Natural killer cell (primary cell): ENCODE data around the gene ZIM2. TPM values are rescaled to one million over a fixed set of nuclear protein-coding genes. Genes with fewer than 3 reads are reported as not detected.
A peak's percentile ranks its signal among the peaks of the same experiment; 100 is the strongest.

Experiments used
- ATAC-seq, 3 donors: fragments of 150-1000 bp in 2 of 3; fragments of 200-7000 bp in 1 of 3; cut with Tn5 transposase; 1 replicate in 1 of 3; 2 replicates in 2 of 3; pipeline ENCODE4 v1.10.0; 2021; ENCODE audit warnings: mild to moderate bottlenecking in 2 of 3, moderate library complexity in 2 of 3
- DNase-seq, 2 donors: peaks; one replicate each; pipeline versions ENCODE4 v3.0.0 to v3.0.0-alpha.2; 2013 to 2021; ENCODE audit warnings: mixed read lengths in 1 of 2
- H3K27ac ChIP-seq: one replicate; pipeline ENCODE4 v1.5.1; 2013; ENCODE audit warnings: mild to moderate bottlenecking, low read length
- H3K27me3 ChIP-seq: one replicate; pipeline ENCODE4 v1.6.1; 2013; ENCODE audit warnings: low read length; ENCODE audit not compliant: control insufficient read depth, insufficient read depth
- H3K36me3 ChIP-seq: one replicate; pipeline ENCODE4 v1.6.1; 2013; ENCODE audit warnings: low read length; ENCODE audit not compliant: control insufficient read depth, insufficient read depth
- H3K4me1 ChIP-seq: one replicate; pipeline ENCODE4 v1.6.1; 2013; ENCODE audit warnings: low read length; ENCODE audit not compliant: control insufficient read depth, insufficient read depth
- H3K4me3 ChIP-seq: one replicate; pipeline ENCODE4 v1.5.1; 2013; ENCODE audit warnings: low read length
- H3K9me3 ChIP-seq: one replicate; pipeline ENCODE4 v1.6.1; 2013; ENCODE audit warnings: low read length; ENCODE audit not compliant: control insufficient read depth, insufficient read depth
- H3K27ac Mint-ChIP-seq, 2 donors: one replicate each; pipeline ENCODE4 v1.8.0; 2022; ENCODE audit warnings: mild to moderate bottlenecking in 2 of 2, mixed read lengths in 2 of 2, moderate library complexity in 1 of 2
- H3K27me3 Mint-ChIP-seq, 2 donors: one replicate each; pipeline ENCODE4 v1.8.0; 2022; ENCODE audit warnings: low read depth in 2 of 2, mixed read lengths in 2 of 2
- H3K36me3 Mint-ChIP-seq: one replicate; pipeline ENCODE4 v1.8.0; 2022; ENCODE audit warnings: mixed read lengths
- H3K4me1 Mint-ChIP-seq, 2 donors: one replicate each; pipeline ENCODE4 v1.8.0; 2022; ENCODE audit warnings: mixed read lengths in 2 of 2
- H3K4me3 Mint-ChIP-seq: one replicate; pipeline ENCODE4 v1.8.0; 2022; ENCODE audit warnings: mild to moderate bottlenecking, moderate library complexity, mixed read lengths
- H3K9me3 Mint-ChIP-seq, 2 donors: one replicate each; pipeline ENCODE4 v1.8.0; 2022; ENCODE audit warnings: mixed read lengths in 2 of 2
- CTCF ChIP-seq: fragments of 200-600 bp; IDR thresholded peaks from one replicate; pipeline ENCODE4 v1.8.0; 2022; ENCODE audit warnings: antibody characterized with exemption
- WGBS: methylation state at CpG from one replicate; pipeline ENCODE4 v1.1.7; 2013; ENCODE audit warnings: missing lambda C conversion rate; ENCODE audit not compliant: insufficient coverage; 5-methylcytosine and 5-hydroxymethylcytosine counted together
- intact Hi-C: fragments of 100-400 bp; cut with micrococcal nuclease; formaldehyde crosslinking; loops from one replicate; pipeline ENCODE4 v1.14.2; 2022
- total RNA-seq, 4 donors: library from RNA; stranded (reverse); fragments of 120-200 nt in 1 of 4; gene quantifications; one replicate each; pipeline versions ENCODE4 v1.2.3 to v1.2.4, GENCODE V29; 2013 to 2022

The ZIM2 gene
- total RNA-seq, 3 donors from 2014 or later (not counting 1 experiment from before 2014, with no cell fraction given): not detected

DNA sequence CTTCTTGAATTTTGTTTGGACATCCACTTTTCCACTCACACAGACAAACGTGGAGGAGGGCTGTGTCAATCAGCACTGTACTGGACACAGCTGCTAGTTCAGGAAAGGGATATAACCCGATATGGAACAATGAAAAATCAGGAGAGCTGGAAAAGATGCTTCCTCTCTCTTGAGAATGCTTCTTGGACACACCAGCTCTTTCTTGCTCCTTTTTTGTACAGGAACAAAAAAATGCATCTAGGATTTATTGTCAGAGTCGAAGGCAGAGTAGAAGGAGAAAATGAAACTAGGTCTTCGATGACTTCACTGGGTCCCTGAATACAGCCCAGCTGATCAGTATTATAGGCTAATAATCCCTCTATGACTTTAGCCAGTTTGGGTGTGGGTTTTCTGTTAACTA is 62.2 kb downstream of the ZIM2 start:
- Histone ChIP-seq H3K9me3 (peaks cover 10% of the 10 kb centered on the region), H3K27ac (no peak overlapping the region), H3K4me1 (no peaks in the 10 kb centered on the region), H3K27me3 (no peaks in the 10 kb centered on the region), H3K4me3 (no peak overlapping the region), H3K36me3 (no peaks in the 10 kb centered on the region)
- Mint-ChIP-seq H3K27me3 (no peaks in the 10 kb centered on the region), H3K27ac (no peak overlapping the region), H3K4me3 (no peak overlapping the region), H3K9me3 (peaks cover 16 to 26% of the 10 kb centered on the region in 2 donors), H3K36me3 (peaks cover 7% of the 10 kb centered on the region), H3K4me1 (no peaks in the 10 kb centered on the region)
- no peak for TF ChIP-seq CTCF
- intact Hi-C loops: no loop called here
- DNase-seq (no peak), ATAC-seq (no peak)
- 89% methylated on average over 4 of the region's 4 CpGs for WGBS

- peaks cover 9% of the 10 kb centered on the region for H3K4me1 ChIP-seq
- no peaks in the 10 kb centered on the region for H3K27me3 ChIP-seq
- peaks cover 43% of the 10 kb centered on the region for H3K9me3 ChIP-seq
- H3K36me3 Mint-ChIP-seq: peaks cover 27% of the 10 kb centered on the region
- no peak overlapping the region for H3K4me3 Mint-ChIP-seq
- peaks cover 20 to 23% of the 10 kb centered on the region in 2 donors for H3K9me3 Mint-ChIP-seq
- peaks cover 8 to 10% of the 10 kb centered on the region in 2 donors for H3K4me1 Mint-ChIP-seq
- intact Hi-C loops: no loop called here
- H3K27me3 Mint-ChIP-seq: no peaks in the 10 kb centered on the region
- H3K27ac Mint-ChIP-seq: no peak overlapping the region
- H3K4me3 ChIP-seq: no peak overlapping the region
- H3K36me3 ChIP-seq: no peaks in the 10 kb centered on the region
- ATAC-seq (no peak), DNase-seq (no peak)
- TF ChIP-seq CTCF: no peak
- WGBS: no CpG with 5 or more reads among the region's 4 CpGs
- H3K27ac ChIP-seq: no peak overlapping the region
Observed at GRCh38 chr19:56769650-56770049, 70.9 kb downstream of the ZIM2 start.

- Mint-ChIP-seq H3K9me3 (peaks cover 16 to 25% of the 10 kb centered on the region in 2 donors), H3K27ac (no peak overlapping the region), H3K4me3 (peak overlapping the region; percentile 72), H3K27me3 (no peaks in the 10 kb centered on the region), H3K36me3 (peaks cover 24% of the 10 kb centered on the region), H3K4me1 (peaks cover 10 to 11% of the 10 kb centered on the region in 2 donors)
- no peak for ATAC-seq
- Histone ChIP-seq H3K4me1 (peaks cover 9% of the 10 kb centered on the region), H3K9me3 (peaks cover 61% of the 10 kb centered on the region), H3K36me3 (no peaks in the 10 kb centered on the region), H3K4me3 (peak overlapping the region; percentile 13), H3K27ac (no peak overlapping the region), H3K27me3 (no peaks in the 10 kb centered on the region)
- intact Hi-C loops: no loop called here
- WGBS: 9% methylated on average over 28 of the region's 28 CpGs
- DNase-seq: no peak
- no peak for TF ChIP-seq CTCF
Observed at GRCh38 chr19:56765137-56765536, 75.4 kb downstream of the ZIM2 start.

DNA sequence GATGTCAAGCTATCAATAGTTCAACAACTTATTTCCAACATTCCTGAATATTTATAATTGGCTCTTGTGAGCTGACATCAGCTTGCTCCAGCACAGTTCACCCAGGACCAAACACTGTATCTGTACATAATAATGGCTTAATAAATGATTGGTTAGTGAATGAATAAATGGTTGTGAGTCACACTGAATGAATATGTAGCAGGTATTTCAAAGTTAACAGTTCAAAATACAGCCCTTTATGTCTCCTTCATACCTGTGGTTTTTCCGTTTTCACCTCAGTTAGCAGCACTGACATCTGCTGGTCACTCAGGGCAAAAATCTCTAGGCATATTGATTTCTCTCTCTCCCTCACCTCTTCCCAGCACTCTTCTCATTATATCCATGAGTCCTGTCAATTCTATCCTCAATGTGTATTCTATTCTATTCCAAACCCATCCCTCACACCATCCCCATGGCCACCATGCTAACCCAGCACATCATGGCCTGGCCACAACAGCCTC is 76.3 kb downstream of the ZIM2 start:
- H3K4me3 Mint-ChIP-seq: peak overlapping the region; percentile 47
- Histone ChIP-seq H3K27ac (no peak overlapping the region), H3K4me1 (peaks cover 9% of the 10 kb centered on the region), H3K9me3 (peaks cover 67% of the 10 kb centered on the region), H3K36me3 (no peaks in the 10 kb centered on the region), H3K27me3 (no peaks in the 10 kb centered on the region), H3K4me3 (no peak overlapping the region)
- intact Hi-C loops: no loop called here
- H3K4me1 Mint-ChIP-seq: peaks cover 10 to 11% of the 10 kb centered on the region in 2 donors
- no peak for ATAC-seq
- TF ChIP-seq CTCF: no peak
- DNase-seq: no peak
- peaks cover 24% of the 10 kb centered on the region for H3K36me3 Mint-ChIP-seq
- WGBS: 91% methylated on average over 1 of the region's 1 CpG
- H3K27ac Mint-ChIP-seq: no peak overlapping the region
- H3K27me3 Mint-ChIP-seq: no peaks in the 10 kb centered on the region
- peaks cover 21 to 28% of the 10 kb centered on the region in 2 donors for H3K9me3 Mint-ChIP-seq
